DMS53 treated with DMSO at 0.1 percent for 48 hours (cell line): ENCODE results near the gene C1orf232.

Source experiments
- DNase-seq: peaks from one replicate; lab custom pipeline; 2025; ENCODE audit not compliant: unreplicated experiment; lab: John Stamatoyannopoulos, UW

Gene C1orf232

GRCh38 chr1:26125382-26125781 lies 43.4 kb downstream of the C1orf232 start:
- no peak for DNase-seq

GRCh38 chr1:26124418-26125331 lies 44.1 kb downstream of the C1orf232 start:
- no peak for DNase-seq

- DNase-seq = no peak
Observed at GRCh38 chr1:26122988-26123973, 45.5 kb downstream of the C1orf232 start.

GRCh38 chr1:26121854-26122773 lies 46.6 kb downstream of the C1orf232 start:
- no peak for DNase-seq

GRCh38 chr1:26119892-26120608 lies 48.7 kb downstream of the C1orf232 start:
- DNase-seq = no peak

- no peak for DNase-seq
Observed at GRCh38 chr1:26114165-26114927, 54.4 kb downstream of the C1orf232 start.
